GM12874 (cell line): Measurements from ENCODE around the gene ROR1.

ENCODE experiments used
- TF ChIP-seq, protein P1 (sequence below): IDR thresholded peaks from 2 replicates; pipeline ENCODE4 v1.5.1; 2011; ENCODE audit warnings: low read depth, mild to moderate bottlenecking, control low read depth, low read length, moderate library complexity; ENCODE audit not compliant: insufficient read depth

The ROR1 gene

DNA sequence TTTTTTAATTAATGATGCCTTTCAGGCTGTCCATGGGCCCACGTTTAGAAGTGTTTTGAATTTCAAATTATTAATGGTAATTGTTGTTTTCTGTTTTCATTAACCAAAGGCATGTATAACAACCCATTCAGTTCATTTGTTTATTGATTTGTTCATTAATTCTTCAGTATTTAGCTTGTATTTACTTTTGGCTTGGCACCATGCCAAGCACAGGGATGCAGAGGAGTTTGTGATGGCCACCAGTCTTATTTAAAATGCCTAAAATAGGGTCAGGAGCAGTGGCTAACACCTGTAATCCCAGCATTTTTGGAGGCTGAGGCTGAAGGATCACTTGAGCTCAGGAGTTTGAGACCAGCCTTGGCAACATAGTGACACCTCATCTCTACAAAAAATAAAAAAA, 75.3 kb downstream of the ROR1 start:
- TF ChIP-seq, protein P1, sequence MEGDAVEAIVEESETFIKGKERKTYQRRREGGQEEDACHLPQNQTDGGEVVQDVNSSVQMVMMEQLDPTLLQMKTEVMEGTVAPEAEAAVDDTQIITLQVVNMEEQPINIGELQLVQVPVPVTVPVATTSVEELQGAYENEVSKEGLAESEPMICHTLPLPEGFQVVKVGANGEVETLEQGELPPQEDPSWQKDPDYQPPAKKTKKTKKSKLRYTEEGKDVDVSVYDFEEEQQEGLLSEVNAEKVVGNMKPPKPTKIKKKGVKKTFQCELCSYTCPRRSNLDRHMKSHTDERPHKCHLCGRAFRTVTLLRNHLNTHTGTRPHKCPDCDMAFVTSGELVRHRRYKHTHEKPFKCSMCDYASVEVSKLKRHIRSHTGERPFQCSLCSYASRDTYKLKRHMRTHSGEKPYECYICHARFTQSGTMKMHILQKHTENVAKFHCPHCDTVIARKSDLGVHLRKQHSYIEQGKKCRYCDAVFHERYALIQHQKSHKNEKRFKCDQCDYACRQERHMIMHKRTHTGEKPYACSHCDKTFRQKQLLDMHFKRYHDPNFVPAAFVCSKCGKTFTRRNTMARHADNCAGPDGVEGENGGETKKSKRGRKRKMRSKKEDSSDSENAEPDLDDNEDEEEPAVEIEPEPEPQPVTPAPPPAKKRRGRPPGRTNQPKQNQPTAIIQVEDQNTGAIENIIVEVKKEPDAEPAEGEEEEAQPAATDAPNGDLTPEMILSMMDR, result no peak

DNA sequence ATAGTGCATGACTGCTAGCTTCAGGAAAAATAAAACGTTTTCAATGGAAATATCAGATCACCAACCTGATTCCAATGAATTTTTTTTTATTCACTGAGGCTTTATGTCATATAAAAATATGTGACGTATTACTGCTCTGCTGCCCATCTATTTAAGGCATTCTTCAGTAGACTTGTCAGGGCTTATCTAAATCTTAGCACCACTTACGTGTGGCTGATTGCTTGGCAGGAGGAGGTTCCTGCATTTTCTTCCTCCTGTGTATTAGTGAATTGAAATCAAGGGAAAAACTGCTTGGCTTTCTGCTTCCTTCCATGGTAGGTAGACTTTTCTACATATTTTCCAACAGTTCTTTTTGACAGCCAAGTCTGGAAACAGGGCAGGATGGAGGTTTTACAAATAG, 80.3 kb downstream of the ROR1 start:
- TF ChIP-seq, protein P1, result no peak

GRCh38 chr1:63855942-63856341, 82.1 kb downstream of the ROR1 start:
- TF ChIP-seq, protein P1, result no peak

DNA sequence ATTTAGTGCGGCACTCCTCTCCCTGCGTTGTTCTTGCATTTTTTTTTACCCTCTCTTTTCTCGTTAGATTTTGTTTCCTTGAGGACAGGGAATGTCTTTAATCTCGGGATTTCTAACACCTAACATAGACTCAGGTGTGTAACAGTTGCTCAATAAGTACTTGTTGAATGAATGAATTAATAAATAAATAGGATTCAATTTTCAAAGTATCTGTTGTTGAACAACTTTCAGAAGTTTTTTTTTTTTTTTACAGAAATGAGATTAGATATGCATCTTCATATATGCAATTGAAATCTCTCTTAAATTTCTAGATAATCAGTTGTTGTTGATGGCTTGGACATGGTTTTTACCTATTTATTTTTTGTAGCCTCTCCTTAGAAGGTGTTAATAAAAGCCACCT, 83.1 kb downstream of the ROR1 start:
- TF ChIP-seq, protein P1, result no peak

DNA sequence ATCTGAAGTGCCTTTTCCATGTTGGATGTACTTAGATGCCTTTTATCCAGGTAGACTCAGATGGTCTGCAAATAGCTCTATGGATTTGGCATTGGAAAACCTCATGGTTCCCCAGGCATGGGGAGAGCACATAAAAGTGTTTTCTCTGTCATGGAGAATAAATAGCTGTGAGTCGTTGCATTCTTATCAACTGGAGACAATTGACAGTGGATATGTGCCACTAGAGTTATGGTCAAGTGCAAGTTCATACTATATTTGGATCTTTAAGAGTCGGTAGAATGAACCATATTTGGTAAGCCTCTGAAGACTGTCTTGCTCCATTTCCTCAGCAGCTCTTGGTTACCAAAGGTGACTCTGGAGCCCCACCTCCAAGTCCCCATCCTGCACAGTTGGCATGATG, 83.7 kb downstream of the ROR1 start:
- TF ChIP-seq, protein P1, result no peak

DNA sequence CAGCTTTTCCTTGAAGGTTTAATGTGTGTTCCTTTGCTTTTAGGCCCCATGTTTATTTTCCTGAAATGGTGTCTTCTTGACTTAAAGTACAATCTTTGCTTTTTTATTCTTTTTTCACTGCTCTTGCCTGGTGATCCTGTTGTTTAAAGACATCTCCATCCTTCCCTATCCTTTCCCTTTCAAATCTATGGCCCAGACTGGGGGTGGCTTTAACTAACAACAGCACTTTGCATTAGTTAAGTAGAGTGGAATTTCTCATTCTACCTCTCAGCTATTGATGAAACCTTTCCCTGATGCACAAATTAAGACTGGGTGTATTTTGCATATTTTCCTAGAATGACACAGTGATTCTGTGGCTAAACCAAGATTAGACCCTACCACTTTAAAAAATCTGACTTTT, 84.3 kb downstream of the ROR1 start:
- TF ChIP-seq, protein P1, result no peak

GRCh38 chr1:63859480-63860275, 85.9 kb downstream of the ROR1 start:
- TF ChIP-seq, protein P1, result no peak
